SU-DHL-6 (cell line): ENCODE measurements around the gene CCDC40.

ENCODE experiments used
- CTCF ChIP-seq: fragments of 200-600 bp; sonication (generic); IDR thresholded peaks from one replicate; pipeline ENCODE4 v1.5.1; 2017; ENCODE audit warnings: antibody characterized with exemption, mild to moderate bottlenecking, low read length, moderate library complexity; ENCODE audit not compliant: insufficient read depth, poor library complexity, severe bottlenecking
- EZH2phosphoT487 ChIP-seq: fragments of 200-600 bp; sonication (generic), shearing (Covaris generic); conservative IDR thresholded peaks from 2 replicates; pipeline ENCODE4 v1.6.1; 2018; ENCODE audit warnings: mild to moderate bottlenecking, antibody characterized with exemption, low read length, moderate library complexity, mixed read lengths

- no peak for TF ChIP-seq CTCF
- no peak for TF ChIP-seq EZH2phosphoT487
These were observed 11.3 kb upstream of the CCDC40 start for GRCh38 chr17:80025140-80025539.
